LNCaP clone FGC (cell line): ENCODE measurements around the gene KIF19.

Experiments
- DNase-seq: peaks from one replicate; pipeline ENCODE4 v3.0.0-alpha.2; 2011; ENCODE audit warnings: low read depth
- H3K4me3 ChIP-seq: 2 replicates; pipeline ENCODE4 v1.5.1; 2011; ENCODE audit warnings: mild to moderate bottlenecking, low read depth, low read length, control low read depth
- TF ChIP-seq, protein P1 (sequence below): IDR thresholded peaks from 2 replicates; pipeline ENCODE4 v1.5.1; 2012; ENCODE audit warnings: mild to moderate bottlenecking; ENCODE audit not compliant: control insufficient read depth, insufficient read depth; ENCODE audit errors: extremely low read depth

The KIF19 gene

DNA sequence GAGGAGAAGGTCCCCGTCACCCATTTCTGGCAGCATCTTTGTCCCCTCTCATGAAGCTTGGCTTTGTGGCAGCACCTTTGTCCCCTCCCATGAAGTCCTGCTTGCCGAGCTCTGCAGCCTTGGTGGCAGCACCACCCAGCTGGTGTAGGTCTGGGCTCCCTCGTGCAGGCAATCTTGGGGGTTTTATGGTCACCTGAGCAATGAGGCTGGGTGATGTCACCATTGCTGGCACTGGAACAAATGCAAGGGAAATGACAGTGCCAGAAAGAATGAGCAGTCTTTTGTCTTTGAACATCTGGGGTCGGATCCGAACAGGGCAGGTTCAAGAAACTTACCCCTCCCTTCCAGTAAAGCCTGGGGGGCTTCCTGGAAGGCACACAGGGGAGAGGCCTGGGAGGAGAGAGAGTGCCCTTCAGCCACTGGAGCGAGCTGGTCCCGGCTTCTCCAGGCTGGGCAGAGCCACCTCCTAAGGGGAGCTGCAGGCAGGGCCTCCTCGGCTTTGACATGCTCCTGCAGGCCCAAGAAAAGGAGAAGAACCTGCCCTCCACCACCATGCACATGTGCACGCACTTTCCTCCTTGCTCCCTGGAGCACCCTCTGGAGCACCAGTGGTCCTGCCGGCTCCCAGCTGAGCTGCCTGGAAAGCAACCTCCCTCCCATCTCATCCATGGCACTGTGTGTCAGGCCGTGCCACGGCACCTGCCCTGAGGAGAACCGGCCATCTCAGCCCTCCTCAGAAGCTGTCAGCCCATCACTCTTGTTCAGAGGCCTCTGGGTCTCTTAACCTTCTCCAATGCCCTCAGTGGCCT is 19.6 kb downstream of the KIF19 start:
- TF ChIP-seq, protein P1, sequence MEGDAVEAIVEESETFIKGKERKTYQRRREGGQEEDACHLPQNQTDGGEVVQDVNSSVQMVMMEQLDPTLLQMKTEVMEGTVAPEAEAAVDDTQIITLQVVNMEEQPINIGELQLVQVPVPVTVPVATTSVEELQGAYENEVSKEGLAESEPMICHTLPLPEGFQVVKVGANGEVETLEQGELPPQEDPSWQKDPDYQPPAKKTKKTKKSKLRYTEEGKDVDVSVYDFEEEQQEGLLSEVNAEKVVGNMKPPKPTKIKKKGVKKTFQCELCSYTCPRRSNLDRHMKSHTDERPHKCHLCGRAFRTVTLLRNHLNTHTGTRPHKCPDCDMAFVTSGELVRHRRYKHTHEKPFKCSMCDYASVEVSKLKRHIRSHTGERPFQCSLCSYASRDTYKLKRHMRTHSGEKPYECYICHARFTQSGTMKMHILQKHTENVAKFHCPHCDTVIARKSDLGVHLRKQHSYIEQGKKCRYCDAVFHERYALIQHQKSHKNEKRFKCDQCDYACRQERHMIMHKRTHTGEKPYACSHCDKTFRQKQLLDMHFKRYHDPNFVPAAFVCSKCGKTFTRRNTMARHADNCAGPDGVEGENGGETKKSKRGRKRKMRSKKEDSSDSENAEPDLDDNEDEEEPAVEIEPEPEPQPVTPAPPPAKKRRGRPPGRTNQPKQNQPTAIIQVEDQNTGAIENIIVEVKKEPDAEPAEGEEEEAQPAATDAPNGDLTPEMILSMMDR: no peak
- DNase-seq: no peak
- no peak overlapping the region for H3K4me3 ChIP-seq

DNA sequence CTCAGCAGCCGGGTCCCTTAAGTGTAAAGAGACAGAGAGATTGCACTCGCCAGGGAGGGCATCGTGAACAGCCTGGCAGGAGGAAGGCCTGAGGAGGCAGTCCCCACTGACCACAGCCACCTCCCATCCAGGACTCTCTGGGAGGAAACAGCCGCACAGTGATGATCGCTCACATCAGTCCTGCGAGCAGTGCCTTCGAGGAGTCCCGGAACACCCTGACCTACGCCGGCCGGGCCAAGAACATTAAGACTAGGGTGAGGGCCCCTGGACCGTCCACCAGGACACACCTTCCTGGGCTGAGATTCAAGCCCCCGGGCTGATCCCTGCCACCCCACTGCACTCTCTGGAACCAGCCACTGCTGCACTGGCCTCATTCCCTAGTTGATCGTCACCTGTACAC is 21.6 kb downstream of the KIF19 start:
- DNase-seq: no peak
- TF ChIP-seq, protein P1: no peak
- no peak overlapping the region for H3K4me3 ChIP-seq

DNA sequence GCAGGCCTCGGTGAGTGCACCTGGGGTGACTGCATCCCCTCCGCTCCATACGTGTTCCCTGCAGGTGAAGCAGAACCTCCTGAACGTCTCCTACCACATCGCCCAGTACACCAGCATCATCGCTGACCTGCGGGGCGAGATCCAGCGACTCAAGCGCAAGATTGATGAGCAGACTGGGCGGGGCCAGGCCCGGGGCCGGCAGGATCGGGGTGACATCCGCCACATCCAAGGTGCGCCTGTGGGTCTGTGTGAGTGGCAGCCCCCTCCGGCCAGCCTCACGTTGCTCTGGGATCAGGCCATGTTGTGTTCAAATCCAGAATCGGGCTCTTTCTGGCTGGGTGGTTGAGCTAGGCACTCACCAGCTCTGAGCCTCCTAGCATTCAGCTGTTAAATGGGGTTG is 23.1 kb downstream of the KIF19 start:
- H3K4me3 ChIP-seq: no peak overlapping the region
- TF ChIP-seq, protein P1: no peak
- DNase-seq: no peak

DNA sequence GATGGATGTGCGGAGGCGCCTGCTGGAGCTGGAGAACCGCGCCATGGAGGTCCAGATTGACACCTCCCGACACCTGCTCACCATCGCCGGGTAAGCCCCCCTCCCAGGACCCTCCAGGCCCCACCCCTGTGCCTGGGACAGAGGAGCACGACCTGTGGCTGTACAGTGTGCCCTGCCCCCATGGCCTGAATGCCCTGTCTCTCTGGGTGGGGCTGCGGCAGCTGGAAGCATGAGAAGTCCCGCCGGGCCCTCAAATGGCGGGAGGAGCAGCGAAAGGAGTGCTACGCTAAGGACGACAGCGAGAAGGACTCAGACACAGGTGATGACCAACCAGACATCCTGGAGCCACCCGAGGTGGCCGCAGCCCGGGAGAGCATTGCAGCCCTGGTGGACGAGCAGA is 24.5 kb downstream of the KIF19 start:
- TF ChIP-seq, protein P1: no peak
- H3K4me3 ChIP-seq: no peak overlapping the region
- DNase-seq: no peak

DNA sequence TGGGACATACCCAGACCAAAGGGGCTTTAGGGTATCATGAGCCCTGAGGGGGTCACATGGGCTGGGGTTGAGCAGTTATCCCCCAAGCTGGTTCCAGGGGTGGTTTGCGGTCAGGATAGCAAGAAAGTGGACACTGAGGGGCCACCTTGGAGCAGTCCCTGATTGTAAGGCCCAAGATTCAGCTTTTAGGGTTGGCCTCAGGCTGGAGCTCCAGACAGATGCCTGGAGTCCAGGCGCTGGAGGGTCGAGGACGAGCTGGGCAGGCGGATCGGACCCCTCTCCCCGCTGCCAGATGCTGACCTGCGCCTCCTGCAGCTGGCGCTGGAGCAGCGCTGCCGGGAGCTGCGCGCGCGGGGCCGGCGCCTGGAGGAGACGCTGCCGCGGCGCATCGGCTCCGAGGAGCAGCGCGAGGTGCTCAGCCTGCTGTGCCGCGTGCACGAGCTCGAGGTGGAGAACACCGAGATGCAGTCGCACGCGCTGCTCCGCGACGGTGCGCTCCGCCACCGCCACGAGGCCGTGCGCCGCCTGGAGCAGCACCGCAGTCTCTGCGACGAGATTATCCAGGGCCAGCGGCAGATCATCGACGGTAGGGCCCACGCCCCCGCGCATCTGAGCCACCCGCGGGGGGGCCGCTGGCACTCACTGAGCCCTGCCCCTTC is 25.7 kb downstream of the KIF19 start:
- DNase-seq: no peak
- H3K4me3 ChIP-seq: no peak overlapping the region
- TF ChIP-seq, protein P1: no peak

DNA sequence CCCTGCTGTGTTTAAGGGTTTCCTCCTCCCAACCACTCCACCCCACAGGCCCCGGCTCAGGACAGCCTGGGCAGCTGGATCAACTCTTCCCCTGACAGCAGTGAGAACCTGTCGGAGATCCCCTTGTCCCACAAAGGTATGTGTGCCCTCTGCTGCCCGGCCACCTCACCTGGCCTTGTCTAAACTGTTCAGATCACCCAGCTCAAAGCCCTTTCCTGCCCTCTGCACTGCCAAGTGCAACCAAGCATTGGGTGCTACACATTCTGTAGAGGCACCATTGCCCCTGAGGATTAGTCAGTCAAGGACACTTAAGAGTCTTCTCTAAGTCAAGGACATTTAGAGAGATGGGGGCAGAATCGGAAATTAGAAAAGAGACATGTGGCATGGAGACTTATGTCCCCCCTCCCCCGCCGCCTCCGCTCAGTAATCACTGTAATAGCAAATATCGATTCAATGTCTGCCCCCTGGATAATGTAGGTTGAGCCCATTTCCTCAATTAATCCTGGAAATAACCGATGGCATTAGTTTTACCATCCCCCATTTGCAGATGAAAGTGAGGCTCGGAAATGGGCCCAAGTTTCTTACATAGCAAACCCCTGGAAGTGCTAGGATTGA is 27.5 kb downstream of the KIF19 start:
- DNase-seq: no peak
- no peak overlapping the region for H3K4me3 ChIP-seq
- TF ChIP-seq, protein P1: no peak
